ENCODE results near the gene ADAM12.

- TF ChIP-seq, protein P1, sequence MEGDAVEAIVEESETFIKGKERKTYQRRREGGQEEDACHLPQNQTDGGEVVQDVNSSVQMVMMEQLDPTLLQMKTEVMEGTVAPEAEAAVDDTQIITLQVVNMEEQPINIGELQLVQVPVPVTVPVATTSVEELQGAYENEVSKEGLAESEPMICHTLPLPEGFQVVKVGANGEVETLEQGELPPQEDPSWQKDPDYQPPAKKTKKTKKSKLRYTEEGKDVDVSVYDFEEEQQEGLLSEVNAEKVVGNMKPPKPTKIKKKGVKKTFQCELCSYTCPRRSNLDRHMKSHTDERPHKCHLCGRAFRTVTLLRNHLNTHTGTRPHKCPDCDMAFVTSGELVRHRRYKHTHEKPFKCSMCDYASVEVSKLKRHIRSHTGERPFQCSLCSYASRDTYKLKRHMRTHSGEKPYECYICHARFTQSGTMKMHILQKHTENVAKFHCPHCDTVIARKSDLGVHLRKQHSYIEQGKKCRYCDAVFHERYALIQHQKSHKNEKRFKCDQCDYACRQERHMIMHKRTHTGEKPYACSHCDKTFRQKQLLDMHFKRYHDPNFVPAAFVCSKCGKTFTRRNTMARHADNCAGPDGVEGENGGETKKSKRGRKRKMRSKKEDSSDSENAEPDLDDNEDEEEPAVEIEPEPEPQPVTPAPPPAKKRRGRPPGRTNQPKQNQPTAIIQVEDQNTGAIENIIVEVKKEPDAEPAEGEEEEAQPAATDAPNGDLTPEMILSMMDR (IDR thresholded peaks at IDR 0.05; ENCODE audit: borderline replicate concordance, extremely low read depth, low read length, poor library complexity, severe bottlenecking) = no peak
- TF ChIP-seq EZH2 (IDR thresholded peaks at IDR 0.05; ENCODE audit: borderline replicate concordance, low read depth, low read length, severe bottlenecking) = no peak
Observed at GRCh38 chr10:126405239-126405775, 17.0 kb upstream of the ADAM12 start.
